CD14-positive monocyte (primary cell): ENCODE results near the gene SOCS2. TPM values are rescaled to one million over a fixed set of nuclear protein-coding genes. Genes with fewer than 3 reads are reported as not detected.

ENCODE experiments used
- DNase-seq, 3 donors: peaks; one replicate each; pipeline ENCODE4 v3.0.0-alpha.2; 2011 to 2022
- H2AFZ ChIP-seq: 2 replicates; pipeline ENCODE4 v1.6.0; 2012; ENCODE audit warnings: mild to moderate bottlenecking, low read depth, low read length, inconsistent platforms; ENCODE audit not compliant: insufficient read depth, poor library complexity, severe bottlenecking
- H3K27ac ChIP-seq, 2 donors: 1 replicate in 1 of 2; 2 replicates in 1 of 2; pipeline ENCODE4 v1.5.1; 2012 to 2013; ENCODE audit warnings: low read length in 2 of 2, control low read depth in 1 of 2, inconsistent platforms in 1 of 2, low read depth in 1 of 2, mild to moderate bottlenecking in 1 of 2
- H3K27me3 ChIP-seq, 2 donors: one replicate each; pipeline versions ENCODE4 v1.6.0 to v1.6.1; 2011 to 2013; ENCODE audit warnings: low read length in 2 of 2; ENCODE audit not compliant: control insufficient read depth in 2 of 2, insufficient read depth in 2 of 2
- H3K36me3 ChIP-seq, 2 donors: replicated peaks in 1 of 2; 1 replicate in 1 of 2; 2 replicates in 1 of 2; pipeline versions ENCODE4 v1.5.1 to v1.6.1; 2012 to 2013; ENCODE audit warnings: low read length in 2 of 2, control low read depth in 1 of 2, inconsistent platforms in 1 of 2, mild to moderate bottlenecking in 1 of 2; ENCODE audit not compliant: insufficient read depth in 2 of 2, control insufficient read depth in 1 of 2
- H3K4me1 ChIP-seq, 2 donors: 1 replicate in 1 of 2; 2 replicates in 1 of 2; pipeline versions ENCODE4 v1.5.1 to v1.6.1; 2012 to 2013; ENCODE audit warnings: low read length in 2 of 2, control low read depth in 1 of 2, inconsistent platforms in 1 of 2, mild to moderate bottlenecking in 1 of 2, moderate library complexity in 1 of 2; ENCODE audit not compliant: insufficient read depth in 2 of 2, control insufficient read depth in 1 of 2
- H3K4me2 ChIP-seq: replicated peaks from 2 replicates; pipeline ENCODE3; 2012; ENCODE audit warnings: low read length, moderate library complexity, mild to moderate bottlenecking; ENCODE audit not compliant: poor library complexity, severe bottlenecking; ENCODE audit errors: extremely low read depth
- H3K4me3 ChIP-seq, 3 experiments: fragments of 200-600 bp in 1 of 3; sonication (generic) in 1 of 3; replicated peaks in 1 of 3; 1 replicate in 2 of 3; 2 replicates in 1 of 3; pipeline ENCODE4 v1.5.1; 2011 to 2013; ENCODE audit warnings: low read length in 3 of 3, mild to moderate bottlenecking in 3 of 3, control low read depth in 2 of 3, low read depth in 2 of 3, inconsistent platforms in 1 of 3, moderate library complexity in 1 of 3
- H3K79me2 ChIP-seq: 2 replicates; pipeline ENCODE4 v1.6.0; 2012; ENCODE audit warnings: mild to moderate bottlenecking, control low read depth, inconsistent platforms, low read length, moderate library complexity; ENCODE audit not compliant: insufficient read depth
- H3K9ac ChIP-seq: 2 replicates; pipeline ENCODE4 v1.6.0; 2017; ENCODE audit warnings: low read length, mild to moderate bottlenecking; ENCODE audit not compliant: insufficient read depth, poor library complexity, severe bottlenecking
- H3K9me3 ChIP-seq, 2 donors: replicated peaks in 1 of 2; 1 replicate in 1 of 2; 2 replicates in 1 of 2; pipeline versions ENCODE4 v1.5.1 to v1.6.1; 2012 to 2013; ENCODE audit warnings: low read length in 2 of 2, control low read depth in 1 of 2; ENCODE audit not compliant: control insufficient read depth in 1 of 2, insufficient read depth in 1 of 2
- H4K20me1 ChIP-seq: 2 replicates; pipeline ENCODE4 v1.6.0; 2012; ENCODE audit warnings: mild to moderate bottlenecking, low read length, control low read depth, moderate library complexity; ENCODE audit not compliant: insufficient read depth
- H3K27ac Mint-ChIP-seq, 7 donors: one replicate each; pipeline ENCODE4 v1.8.0; 2020; ENCODE audit warnings: mild to moderate bottlenecking in 7 of 7, mixed read lengths in 7 of 7, moderate library complexity in 6 of 7, inconsistent platforms in 2 of 7
- H3K27me3 Mint-ChIP-seq, 3 donors: one replicate each; pipeline ENCODE4 v1.8.0; 2021 to 2022; ENCODE audit warnings: low read depth in 3 of 3, mild to moderate bottlenecking in 3 of 3, mixed read lengths in 3 of 3, moderate library complexity in 3 of 3, inconsistent platforms in 1 of 3
- H3K36me3 Mint-ChIP-seq, 2 donors: one replicate each; pipeline ENCODE4 v1.8.0; 2020; ENCODE audit warnings: mixed read lengths in 2 of 2, inconsistent platforms in 1 of 2, mild to moderate bottlenecking in 1 of 2
- H3K4me1 Mint-ChIP-seq: one replicate; pipeline ENCODE4 v1.8.0; 2020; ENCODE audit warnings: mild to moderate bottlenecking, mixed read lengths
- H3K4me3 Mint-ChIP-seq, 2 donors: one replicate each; pipeline ENCODE4 v1.8.0; 2020; ENCODE audit warnings: mild to moderate bottlenecking in 2 of 2, mixed read lengths in 2 of 2, moderate library complexity in 1 of 2
- H3K9me3 Mint-ChIP-seq, 7 donors: one replicate each; pipeline ENCODE4 v1.8.0; 2020 to 2022; ENCODE audit warnings: mixed read lengths in 7 of 7, mild to moderate bottlenecking in 6 of 7, moderate library complexity in 6 of 7, inconsistent platforms in 2 of 7
- CTCF ChIP-seq: fragments of 200-600 bp; IDR thresholded peaks from one replicate; pipeline ENCODE4 v1.8.0; 2022; ENCODE audit warnings: antibody characterized with exemption, mild to moderate bottlenecking
- WGBS: methylation state at CpG from one replicate; pipeline ENCODE4 v1.1.5; 2013; ENCODE audit warnings: missing lambda C conversion rate; ENCODE audit not compliant: insufficient coverage; 5-methylcytosine and 5-hydroxymethylcytosine counted together
- intact Hi-C, 2 donors: fragments of 100-400 bp; cut with micrococcal nuclease; formaldehyde crosslinking; loops; one replicate each; pipeline versions ENCODE4 v1.15.0 to v1.15.1; 2023
- polyA plus RNA-seq, 3 donors: library from polyadenylated mRNA; depleted of rRNA in 1 of 3; unstranded in 2 of 3; stranded (reverse) in 1 of 3; fragments of 300-500 nt in 2 of 3; fragments of >200 nt in 1 of 3; fragmentation: Illumina TruSeq in 2 of 3; gene quantifications; 1 replicate in 2 of 3; 2 replicates in 1 of 3; pipeline ENCODE4 v1.2.3, GENCODE V29; 2012 to 2021

SOCS2 gene
- polyA plus RNA-seq, 3 donors: 0.18 to 0.91 (median 0.22) TPM

- H3K79me2 ChIP-seq: no peaks in the 10 kb centered on the region
Measured at GRCh38 chr12:93577222-93577621, 4.7 kb downstream of the SOCS2 start.

GRCh38 chr12:93578221-93578620 is 5.7 kb downstream of the SOCS2 start:
- H2AFZ ChIP-seq: no peak overlapping the region
- 75% methylated on average over 3 of the region's 5 CpGs for WGBS
- Mint-ChIP-seq H3K4me3 (no peak overlapping the region), H3K9me3 (peaks cover 0 to 5% (median 0%) of the 10 kb centered on the region in 7 donors), H3K4me1 (peaks cover 10% of the 10 kb centered on the region), H3K36me3 (peaks cover 0 to 12% of the 10 kb centered on the region in 2 donors), H3K27ac (no peak overlapping the region), H3K27me3 (peaks cover 47 to 62% (median 53%) of the 10 kb centered on the region in 3 donors)
- no peak overlapping the region for H3K4me2 ChIP-seq
- DNase-seq: no peak
- H4K20me1 ChIP-seq: no peaks in the 10 kb centered on the region
- no peak overlapping the region for H3K9ac ChIP-seq
- peaks cover 49 to 61% of the 10 kb centered on the region in 2 donors for H3K27me3 ChIP-seq
- no peak for TF ChIP-seq CTCF
- no peak overlapping the region for H3K4me3 ChIP-seq
- no peak overlapping the region for H3K27ac ChIP-seq
- no peaks in the 10 kb centered on the region for H3K36me3 ChIP-seq
- peaks cover 6% of the 10 kb centered on the region in 2 donors for H3K4me1 ChIP-seq
- H3K9me3 ChIP-seq: peaks cover 0 to 6% of the 10 kb centered on the region in 2 donors
- intact Hi-C loops: loop anchor here in 1 of 2 donors (10.0 kb wide), 1 partner anchor 167 kb away; no protein-coding TSS in a partner anchor
- H3K79me2 ChIP-seq: no peaks in the 10 kb centered on the region

More at GRCh38 chr12:93577222-93577621, 4.7 kb downstream of the SOCS2 start:
- Histone ChIP-seq H3K4me3 (no peak overlapping the region), H3K27me3 (peaks cover 59 to 71% of the 10 kb centered on the region in 2 donors), H3K27ac (no peak overlapping the region), H3K9me3 (peaks cover 0 to 16% of the 10 kb centered on the region in 2 donors), H3K9ac (no peak overlapping the region), H3K36me3 (no peaks in the 10 kb centered on the region), H3K4me2 (no peak overlapping the region), H2AFZ (no peak overlapping the region), H3K4me1 (peaks cover 16% of the 10 kb centered on the region in 2 donors), H4K20me1 (peaks cover 2% of the 10 kb centered on the region)
- no peak for DNase-seq
- H3K9me3 Mint-ChIP-seq: peaks cover 0 to 14% (median 6%) of the 10 kb centered on the region in 7 donors
- peaks cover 55 to 70% (median 63%) of the 10 kb centered on the region in 3 donors for H3K27me3 Mint-ChIP-seq
- intact Hi-C loops: loop anchor here in 1 of 2 donors (10.0 kb wide), 1 partner anchor 168 kb away; no protein-coding TSS in a partner anchor
- no peak for TF ChIP-seq CTCF
- peaks cover 4 to 16% of the 10 kb centered on the region in 2 donors for H3K36me3 Mint-ChIP-seq
- no CpG with 5 or more reads among the region's 3 CpGs for WGBS
- H3K27ac Mint-ChIP-seq: no peak overlapping the region
- H3K4me1 Mint-ChIP-seq: peaks cover 19% of the 10 kb centered on the region
- no peak overlapping the region for H3K4me3 Mint-ChIP-seq
